Spleen (tissue), 11 donors: ENCODE measurements around the gene AKAP11. TPM values are rescaled to one million over a fixed set of nuclear protein-coding genes. Genes with fewer than 3 reads are reported as not detected.

Experiments used
- DNase-seq: peaks from one replicate; pipeline ENCODE4 v3.0.0-alpha.2; 2020
- H3K27ac ChIP-seq, 8 donors: fragments of 200-600 bp; sonication (generic) in 7 of 8; 1 replicate in 4 of 8; 2 replicates in 4 of 8; pipeline versions ENCODE4 v1.5.0 to v1.8.0; 2016 to 2021; ENCODE audit warnings: inconsistent platforms in 4 of 8, mild to moderate bottlenecking in 4 of 8, moderate library complexity in 1 of 8
- H3K27me3 ChIP-seq, 7 donors: fragments of 200-600 bp; sonication (generic) in 6 of 7; replicated peaks in 1 of 7; 1 replicate in 4 of 7; 2 replicates in 3 of 7; pipeline versions ENCODE4 v1.5.0 to v1.8.0; 2016 to 2021; ENCODE audit warnings: inconsistent platforms in 3 of 7, mild to moderate bottlenecking in 1 of 7
- H3K36me3 ChIP-seq, 6 donors: fragments of 200-600 bp; sonication (generic) in 5 of 6; 1 replicate in 4 of 6; 2 replicates in 2 of 6; pipeline versions ENCODE4 v1.5.0 to v1.8.0; 2016 to 2021; ENCODE audit warnings: inconsistent platforms in 2 of 6
- H3K4me1 ChIP-seq, 6 donors: fragments of 200-600 bp; sonication (generic) in 5 of 6; 1 replicate in 3 of 6; 2 replicates in 3 of 6; pipeline versions ENCODE4 v1.5.0 to v1.8.0; 2016 to 2021; ENCODE audit warnings: inconsistent platforms in 3 of 6
- H3K4me3 ChIP-seq, 8 donors: fragments of 200-600 bp; sonication (generic) in 7 of 8; 1 replicate in 4 of 8; 2 replicates in 4 of 8; pipeline versions ENCODE4 v1.5.0 to v1.8.0; 2016 to 2021; ENCODE audit warnings: inconsistent platforms in 4 of 8, mild to moderate bottlenecking in 4 of 8, moderate library complexity in 2 of 8
- H3K9me3 ChIP-seq, 8 donors: fragments of 200-600 bp; sonication (generic) in 7 of 8; 1 replicate in 4 of 8; 2 replicates in 4 of 8; pipeline versions ENCODE4 v1.5.0 to v1.8.0; 2016 to 2021; ENCODE audit warnings: inconsistent platforms in 4 of 8
- POLR2A ChIP-seq, 3 donors: fragments of 450-650 bp; IDR thresholded peaks; one replicate each; pipeline ENCODE4 v1.5.1; 2017; ENCODE audit warnings: antibody characterized with exemption in 3 of 3, mild to moderate bottlenecking in 1 of 3
- POLR2AphosphoS5 ChIP-seq, 3 donors: sonication (generic); formaldehyde crosslinking; IDR thresholded peaks; one replicate each; pipeline ENCODE4 v1.5.1; 2017; ENCODE audit warnings: antibody characterized with exemption in 3 of 3
- WGBS, 5 donors: extraction: QIAGEN DNeasy Blood & Tissue Kit in 3 of 5; methylation state at CpG; one replicate each; pipeline versions ENCODE4 v1.1.5 to v1.1.7; 2013 to 2018; 5-methylcytosine and 5-hydroxymethylcytosine counted together
- intact Hi-C: fragments of 100-400 bp; cut with DNase I; formaldehyde crosslinking; loops from one replicate; pipeline ENCODE4 v1.15.0; 2023; ENCODE audit warnings: low total_unique reads
- polyA plus RNA-seq, 3 donors: library from polyadenylated mRNA; stranded (reverse); fragments of 200-250 nt; gene quantifications; one replicate each; pipeline ENCODE4 v1.2.1, GENCODE V29; 2013
- total RNA-seq, 7 donors: library from RNA; depleted of rRNA in 3 of 7; stranded (reverse); fragments of >200 nt in 3 of 7; fragmentation: NEBNext Ultra II Directional in 4 of 7; extraction: Animal tissue kit (Norgen Biotek cat#: 25700) in 4 of 7; gene quantifications; one replicate each; pipeline versions ENCODE4 v1.1.0 to v1.2.1, GENCODE V29; 2016 to 2021
- TF ChIP-seq, protein P1 (sequence below), 11 experiments: fragments of 200-600 bp in 7 of 11; fragments of 450-650 bp in 4 of 11; sonication (generic) in 4 of 11; IDR thresholded peaks in 8 of 11; conservative IDR thresholded peaks in 3 of 11; 1 replicate in 7 of 11; 2 replicates in 4 of 11; pipeline versions ENCODE4 v1.4.0 to v1.8.0; 2016 to 2021; ENCODE audit warnings: antibody characterized with exemption in 11 of 11, inconsistent platforms in 4 of 11, mild to moderate bottlenecking in 1 of 11
- donor health status: healthy with polysubstance abuse.
- donor health status: DM: no; HTN: no; CAD: no; lungs with moderate emphysema.
- donor health status: DM: no; HTN: no; CAD: no.
- donor health status: Bipolar disorder and iron deficiency.
- donor health status: healthy.
- donor health status: DM: no; HTN: no; CAD: no.
- donor health status: DM: yes; HTN: yes; CAD: no.

AKAP11 gene
- total and polyA plus RNA-seq, 10 donors, result 9.4 to 43.5 (median 37.3) TPM

DNA sequence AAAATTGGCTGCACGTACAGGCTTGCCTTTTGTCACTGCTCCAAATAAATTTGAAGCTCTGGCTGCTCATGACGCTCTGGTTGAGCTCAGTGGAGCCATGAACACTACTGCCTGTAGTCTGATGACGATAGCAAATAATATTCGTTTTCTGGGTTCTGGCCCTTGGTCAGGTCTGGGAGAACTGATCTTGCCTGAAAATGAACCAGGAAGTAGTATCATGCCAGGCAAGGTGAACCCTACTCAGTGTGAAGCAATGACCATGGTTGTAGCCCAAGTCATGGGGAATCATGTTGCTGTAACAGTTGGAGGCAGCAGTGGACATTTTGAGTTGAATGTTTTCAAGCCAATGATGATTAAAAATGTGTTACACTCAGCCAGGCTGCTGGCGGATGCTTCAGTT is 16.1 kb upstream of the AKAP11 start:
- Histone ChIP-seq H3K9me3 (no peaks in the 10 kb centered on the region), H3K27me3 (no peaks in the 10 kb centered on the region), H3K4me3 (no peak overlapping the region), H3K36me3 (no peaks in the 10 kb centered on the region), H3K4me1 (no peaks in the 10 kb centered on the region), H3K27ac (no peak overlapping the region)
- no peak for DNase-seq
- intact Hi-C loops, result no loop called here
- TF ChIP-seq, protein P1, sequence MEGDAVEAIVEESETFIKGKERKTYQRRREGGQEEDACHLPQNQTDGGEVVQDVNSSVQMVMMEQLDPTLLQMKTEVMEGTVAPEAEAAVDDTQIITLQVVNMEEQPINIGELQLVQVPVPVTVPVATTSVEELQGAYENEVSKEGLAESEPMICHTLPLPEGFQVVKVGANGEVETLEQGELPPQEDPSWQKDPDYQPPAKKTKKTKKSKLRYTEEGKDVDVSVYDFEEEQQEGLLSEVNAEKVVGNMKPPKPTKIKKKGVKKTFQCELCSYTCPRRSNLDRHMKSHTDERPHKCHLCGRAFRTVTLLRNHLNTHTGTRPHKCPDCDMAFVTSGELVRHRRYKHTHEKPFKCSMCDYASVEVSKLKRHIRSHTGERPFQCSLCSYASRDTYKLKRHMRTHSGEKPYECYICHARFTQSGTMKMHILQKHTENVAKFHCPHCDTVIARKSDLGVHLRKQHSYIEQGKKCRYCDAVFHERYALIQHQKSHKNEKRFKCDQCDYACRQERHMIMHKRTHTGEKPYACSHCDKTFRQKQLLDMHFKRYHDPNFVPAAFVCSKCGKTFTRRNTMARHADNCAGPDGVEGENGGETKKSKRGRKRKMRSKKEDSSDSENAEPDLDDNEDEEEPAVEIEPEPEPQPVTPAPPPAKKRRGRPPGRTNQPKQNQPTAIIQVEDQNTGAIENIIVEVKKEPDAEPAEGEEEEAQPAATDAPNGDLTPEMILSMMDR (IDR thresholded peaks at IDR 0.05 in 8 of 11, conservative IDR thresholded peaks at IDR 0.05 in 3 of 11), result no peak
- no peak for TF ChIP-seq POLR2AphosphoS5 (IDR thresholded peaks at IDR 0.05)
- no peak for TF ChIP-seq POLR2A (IDR thresholded peaks at IDR 0.05)
- WGBS, 5 donors, result 83 to 94% (median 90%) methylated on average over 5 of the region's 5 CpGs

DNA sequence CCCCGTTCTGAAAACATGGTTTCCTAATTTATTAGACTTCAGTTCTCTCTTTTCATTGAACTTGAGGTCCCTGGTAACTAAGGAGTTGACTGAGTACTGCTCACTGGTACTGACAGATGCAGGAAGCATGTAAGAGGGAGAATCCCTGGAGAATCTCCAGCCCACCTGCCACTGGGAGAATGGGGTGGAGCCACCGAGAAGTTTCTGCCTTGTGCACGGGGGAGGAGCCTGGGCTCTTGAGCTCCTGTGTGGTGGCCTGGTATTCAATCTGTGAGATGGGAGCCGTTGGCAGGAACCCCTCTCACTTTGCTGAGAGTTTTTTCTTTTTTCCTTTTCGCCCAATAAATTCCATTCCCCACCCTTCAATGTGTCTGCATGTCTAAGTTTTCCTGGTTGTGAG is 13.2 kb upstream of the AKAP11 start:
- TF ChIP-seq POLR2A (IDR thresholded peaks at IDR 0.05) (no peak), POLR2AphosphoS5 (IDR thresholded peaks at IDR 0.05) (no peak)
- TF ChIP-seq, protein P1 (IDR thresholded peaks at IDR 0.05 in 8 of 11, conservative IDR thresholded peaks at IDR 0.05 in 3 of 11), result no peak
- no peak for DNase-seq
- WGBS, 5 donors, result 80 to 87% (median 83%) methylated on average over 5 of the region's 5 CpGs
- Histone ChIP-seq H3K27me3 (no peaks in the 10 kb centered on the region), H3K27ac (no peak overlapping the region), H3K36me3 (no peaks in the 10 kb centered on the region), H3K9me3 (no peaks in the 10 kb centered on the region), H3K4me1 (no peaks in the 10 kb centered on the region), H3K4me3 (no peak overlapping the region)
- intact Hi-C loops, result no loop called here

DNA sequence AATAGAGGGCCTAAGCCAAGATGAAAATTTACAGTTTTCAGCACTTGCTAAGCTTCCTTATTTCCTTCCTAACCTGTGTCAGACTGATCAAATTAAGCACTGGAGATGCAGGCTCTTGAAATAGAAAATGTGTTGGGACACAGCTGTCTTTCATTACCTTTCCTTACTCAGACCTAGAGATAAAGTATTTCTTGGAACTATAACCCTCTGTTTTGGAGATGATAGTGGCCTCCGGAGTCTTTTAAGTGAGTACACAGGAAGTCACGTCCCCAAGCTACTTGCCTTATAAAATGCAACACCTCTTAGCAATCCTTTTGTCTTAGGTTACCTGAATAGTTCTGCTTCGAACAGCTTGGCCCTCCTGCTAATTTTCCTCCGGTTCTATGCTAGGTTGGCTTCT is 12.4 kb upstream of the AKAP11 start:
- no peaks in the 10 kb centered on the region for H3K36me3 ChIP-seq
- no peak overlapping the region for H3K27ac ChIP-seq
- no peak for DNase-seq
- no peak overlapping the region for H3K4me3 ChIP-seq
- H3K4me1 ChIP-seq, result no peaks in the 10 kb centered on the region
- TF ChIP-seq POLR2A (IDR thresholded peaks at IDR 0.05), result no peak
- TF ChIP-seq POLR2AphosphoS5 (IDR thresholded peaks at IDR 0.05), result no peak
- TF ChIP-seq, protein P1 (IDR thresholded peaks at IDR 0.05 in 8 of 11, conservative IDR thresholded peaks at IDR 0.05 in 3 of 11), result no peak
- intact Hi-C loops, result no loop called here
- no peaks in the 10 kb centered on the region for H3K27me3 ChIP-seq
- 78 to 86% (median 84%) methylated on average over 4 of the region's 4 CpGs for WGBS, 5 donors
- no peaks in the 10 kb centered on the region for H3K9me3 ChIP-seq

DNA sequence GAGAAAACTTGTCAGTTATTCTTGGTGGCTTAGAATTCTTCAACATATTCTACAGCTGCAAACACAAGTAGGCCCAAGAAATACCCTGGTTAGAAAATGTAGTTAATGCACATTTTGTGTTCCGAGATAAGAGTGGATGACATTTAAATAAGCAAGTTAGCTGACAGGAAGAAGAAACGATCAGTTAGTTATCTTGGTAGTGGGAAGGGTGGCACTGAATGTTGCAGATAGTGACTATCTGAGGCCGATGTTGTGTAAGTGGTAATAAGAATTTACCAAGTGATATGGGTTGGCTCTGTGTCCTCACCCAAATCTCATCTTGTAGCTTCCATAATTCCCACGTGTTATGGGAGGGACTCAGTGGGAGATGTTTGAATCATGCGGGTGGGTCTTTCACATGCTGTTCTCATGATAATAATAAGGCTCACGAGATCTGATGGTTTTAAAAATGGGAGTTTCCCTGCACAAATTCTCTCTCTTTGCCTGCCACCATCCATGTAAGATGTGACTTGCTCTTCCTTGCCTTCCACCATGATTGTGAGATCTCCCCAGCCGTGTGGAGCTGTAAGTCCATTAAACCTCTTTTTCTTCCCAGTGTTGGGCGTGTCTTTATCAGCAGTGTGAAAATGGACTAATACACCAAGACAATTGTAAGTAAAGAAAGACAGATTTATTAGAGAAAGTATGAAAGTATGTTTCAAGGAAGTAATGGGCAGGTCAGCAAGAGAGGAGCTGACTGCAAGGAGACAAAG is 10.9 kb upstream of the AKAP11 start:
- no peaks in the 10 kb centered on the region for H3K4me1 ChIP-seq
- H3K4me3 ChIP-seq, result no peak overlapping the region
- no peak for DNase-seq
- TF ChIP-seq POLR2AphosphoS5 (IDR thresholded peaks at IDR 0.05) (no peak), POLR2A (IDR thresholded peaks at IDR 0.05) (no peak)
- TF ChIP-seq, protein P1 (IDR thresholded peaks at IDR 0.05 in 8 of 11, conservative IDR thresholded peaks at IDR 0.05 in 3 of 11), result no peak
- intact Hi-C loops, result no loop called here
- H3K27me3 ChIP-seq, result no peaks in the 10 kb centered on the region
- no peaks in the 10 kb centered on the region for H3K9me3 ChIP-seq
- H3K36me3 ChIP-seq, result no peaks in the 10 kb centered on the region
- WGBS, 5 donors, result 83 to 96% (median 91%) methylated on average over 8 of the region's 8 CpGs
- H3K27ac ChIP-seq, result no peak overlapping the region
